IPS-NIHi7 (cell line): ENCODE data around the gene MIDN.
"Not testable (repeated sequence)": the region's sequence is repeated elsewhere in the genome, so short reads cannot be mapped to it uniquely, and the experiment has no call there.

Experiments
- DNase-seq: peaks from one replicate; pipeline ENCODE4 v3.0.0; 2012; ENCODE audit warnings: mixed read lengths; ENCODE audit errors: extremely low spot score

Gene MIDN

DNA sequence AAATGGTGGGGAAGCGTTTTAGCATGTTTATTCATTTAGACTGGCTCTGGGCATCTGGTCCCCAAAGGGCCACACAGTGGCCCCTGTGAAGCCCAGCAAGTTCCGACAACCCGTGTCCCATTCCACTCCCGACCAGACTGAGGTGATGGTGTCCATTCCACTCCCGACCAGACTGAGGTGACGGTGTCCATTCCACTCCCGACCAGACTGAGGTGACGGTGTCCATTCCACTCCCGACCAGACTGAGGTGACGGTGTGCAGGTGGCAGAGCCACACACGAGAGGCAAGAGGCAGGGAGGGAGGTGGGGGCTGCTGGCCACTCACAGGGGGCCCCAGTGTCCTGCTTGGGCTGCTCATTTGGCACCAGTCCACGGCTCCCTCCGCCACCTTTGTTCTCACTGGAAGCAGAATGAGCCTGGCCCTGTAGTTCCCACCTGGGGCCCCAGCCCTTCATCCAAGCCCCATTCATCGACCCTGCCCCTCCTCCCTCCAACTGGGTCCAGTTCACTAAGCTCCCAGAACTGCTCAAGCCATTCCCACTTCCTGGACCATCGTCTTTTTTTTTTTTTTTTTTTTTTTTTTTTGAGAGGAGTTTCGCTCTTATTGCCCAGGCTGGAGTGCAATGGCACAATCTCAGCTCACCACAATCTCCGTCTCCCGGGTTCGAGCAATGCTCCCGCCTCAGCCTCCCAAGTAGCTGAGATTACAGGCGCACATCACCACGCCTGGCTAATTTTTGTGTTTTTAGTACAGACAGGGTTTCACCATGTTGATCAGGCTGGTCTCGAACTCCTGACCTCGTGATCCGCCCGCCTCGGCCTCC, 1.9 kb upstream of the MIDN start:
- DNase-seq: not testable (repeated sequence)

DNA sequence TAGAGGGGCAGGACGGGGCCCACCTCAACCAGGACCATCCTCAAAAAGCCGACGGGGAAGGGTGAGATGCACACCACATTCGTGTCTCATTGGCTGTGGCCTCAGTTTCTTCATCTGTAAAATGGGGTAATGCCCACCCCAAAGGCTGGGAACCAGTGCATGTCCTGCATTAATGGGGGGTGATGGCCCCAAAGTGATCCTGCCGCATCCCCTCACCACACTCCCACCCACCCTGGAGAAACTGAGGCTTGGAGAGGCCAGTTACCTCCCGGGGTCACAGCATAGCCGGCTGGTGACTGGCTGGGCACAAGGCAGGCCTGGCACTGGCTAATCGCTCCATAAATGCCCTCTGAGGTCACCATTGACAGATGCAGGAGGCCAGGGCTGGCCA, 640 bp upstream of the MIDN start:
- DNase-seq: no peak

DNA sequence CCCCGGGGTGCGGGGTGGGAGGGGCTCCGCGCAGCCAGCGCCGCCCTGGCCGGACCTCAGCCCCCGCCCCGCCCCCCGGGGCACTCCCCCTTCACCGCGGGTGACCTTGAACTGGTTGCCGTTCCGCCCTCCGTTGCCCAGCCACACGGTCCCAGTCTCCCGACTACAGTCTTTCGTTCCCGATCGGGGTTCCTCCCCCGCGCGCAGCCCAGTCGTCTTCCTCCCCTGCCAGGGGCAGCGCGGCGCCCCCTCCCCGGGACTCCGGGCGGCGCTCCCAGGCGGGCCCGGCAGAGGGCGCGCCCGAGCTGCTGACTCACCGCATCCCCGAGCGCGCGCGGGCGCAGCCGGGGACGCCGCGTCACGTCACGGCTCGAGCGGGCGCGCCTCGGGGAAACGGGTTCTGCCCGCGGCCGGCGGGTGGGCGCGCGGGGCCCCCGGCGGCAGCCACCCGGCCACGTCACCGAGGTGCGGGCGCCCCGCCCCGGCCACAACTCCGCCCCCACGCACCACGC, 459 bp downstream of the MIDN start:
- peak; percentile 43 for DNase-seq

DNA sequence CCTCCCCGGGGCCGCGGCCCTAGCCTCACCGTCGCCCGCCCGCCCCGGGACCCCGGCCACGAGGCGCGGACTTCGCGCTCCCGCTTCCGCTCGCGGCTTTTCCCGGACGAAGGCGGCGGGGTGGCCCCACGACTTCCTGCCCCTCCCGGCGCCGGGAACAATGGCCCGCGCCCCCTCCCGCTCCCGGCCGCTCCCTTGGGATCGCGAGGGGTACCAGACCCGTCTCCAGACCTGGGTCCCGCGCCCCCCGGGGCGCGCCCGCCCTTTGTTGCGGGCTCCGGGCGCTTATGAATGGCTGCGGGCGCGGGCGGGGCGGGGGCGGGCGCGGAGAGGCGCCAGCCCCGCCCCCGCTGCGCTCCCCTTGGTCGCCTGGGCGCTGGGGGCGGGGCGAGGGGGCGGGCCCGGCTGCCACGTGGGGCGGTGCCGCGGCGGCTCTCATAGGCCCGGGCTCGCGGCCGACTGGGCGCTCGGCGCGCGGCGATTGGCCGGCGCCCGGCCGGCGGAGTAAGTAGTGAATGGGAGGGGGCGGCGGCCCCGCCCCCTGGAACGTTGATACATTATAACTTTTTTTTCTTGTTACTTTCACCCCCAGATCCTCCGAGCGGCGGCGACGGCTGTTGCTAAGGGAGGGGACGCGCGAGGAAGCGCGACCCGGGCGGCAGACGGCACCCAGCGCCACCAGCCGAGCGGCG, 1.1 kb downstream of the MIDN start:
- peak; percentile 83 for DNase-seq

DNA sequence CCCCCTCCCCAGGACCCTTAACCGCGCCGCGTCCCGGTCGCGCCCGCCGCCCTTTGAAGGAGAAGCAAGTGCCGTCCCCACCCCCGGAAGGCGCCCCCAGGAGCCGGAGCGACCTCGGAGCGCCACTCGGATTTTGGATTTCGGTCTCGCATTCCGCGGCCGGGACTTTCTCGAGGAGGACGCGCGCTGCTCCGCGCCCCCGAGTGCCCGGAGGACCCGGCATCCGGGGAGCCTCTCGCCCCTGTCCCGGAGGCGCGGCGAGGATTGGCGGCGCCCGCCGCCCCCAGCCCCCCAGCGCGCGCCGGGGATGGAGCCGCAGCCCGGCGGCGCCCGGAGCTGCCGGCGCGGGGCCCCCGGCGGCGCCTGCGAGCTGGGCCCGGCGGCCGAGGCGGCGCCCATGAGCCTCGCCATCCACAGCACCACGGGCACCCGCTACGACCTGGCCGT, 1.6 kb downstream of the MIDN start:
- DNase-seq: no peak

DNA sequence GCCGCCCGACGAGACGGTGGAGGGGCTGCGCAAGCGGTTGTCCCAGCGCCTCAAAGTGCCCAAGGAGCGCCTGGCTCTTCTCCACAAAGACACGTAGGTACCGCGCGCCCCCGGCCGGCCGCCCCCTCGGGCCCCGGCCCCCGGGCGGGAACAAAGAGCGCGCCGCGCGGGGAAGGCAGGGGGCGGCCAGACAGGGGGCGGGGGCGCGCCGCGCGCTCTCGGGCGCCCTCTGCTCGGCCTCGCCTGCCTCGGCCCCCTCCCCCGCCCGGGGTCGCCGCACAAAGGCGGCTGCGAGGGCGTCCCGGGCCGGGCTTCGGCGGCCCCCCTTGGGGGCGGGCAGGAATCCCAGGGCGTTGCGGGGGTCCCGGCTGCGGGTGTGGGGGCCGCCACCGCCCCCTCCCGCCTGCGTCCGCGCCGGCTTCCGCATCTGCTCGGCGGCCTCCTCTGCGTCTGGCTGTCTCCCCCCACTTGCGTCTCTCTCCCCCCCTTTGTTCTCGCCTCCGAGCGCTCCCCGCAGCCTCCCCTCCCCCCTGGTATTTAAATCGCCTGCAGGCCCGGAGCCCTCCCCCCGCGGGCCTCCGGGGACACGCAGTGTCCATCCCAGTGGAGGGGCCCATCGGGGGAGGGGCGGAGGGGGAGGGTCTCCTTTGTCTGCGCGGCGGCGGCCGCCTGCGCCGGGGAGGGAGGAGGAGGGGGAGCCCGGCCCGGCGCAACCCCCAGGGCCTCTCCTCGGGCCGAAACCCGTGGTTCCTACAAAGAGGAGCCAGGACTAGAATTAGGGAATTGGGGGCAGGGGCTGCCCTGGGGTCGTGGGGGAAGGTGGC, 2.3 kb downstream of the MIDN start:
- peak; percentile 51 for DNase-seq

DNA sequence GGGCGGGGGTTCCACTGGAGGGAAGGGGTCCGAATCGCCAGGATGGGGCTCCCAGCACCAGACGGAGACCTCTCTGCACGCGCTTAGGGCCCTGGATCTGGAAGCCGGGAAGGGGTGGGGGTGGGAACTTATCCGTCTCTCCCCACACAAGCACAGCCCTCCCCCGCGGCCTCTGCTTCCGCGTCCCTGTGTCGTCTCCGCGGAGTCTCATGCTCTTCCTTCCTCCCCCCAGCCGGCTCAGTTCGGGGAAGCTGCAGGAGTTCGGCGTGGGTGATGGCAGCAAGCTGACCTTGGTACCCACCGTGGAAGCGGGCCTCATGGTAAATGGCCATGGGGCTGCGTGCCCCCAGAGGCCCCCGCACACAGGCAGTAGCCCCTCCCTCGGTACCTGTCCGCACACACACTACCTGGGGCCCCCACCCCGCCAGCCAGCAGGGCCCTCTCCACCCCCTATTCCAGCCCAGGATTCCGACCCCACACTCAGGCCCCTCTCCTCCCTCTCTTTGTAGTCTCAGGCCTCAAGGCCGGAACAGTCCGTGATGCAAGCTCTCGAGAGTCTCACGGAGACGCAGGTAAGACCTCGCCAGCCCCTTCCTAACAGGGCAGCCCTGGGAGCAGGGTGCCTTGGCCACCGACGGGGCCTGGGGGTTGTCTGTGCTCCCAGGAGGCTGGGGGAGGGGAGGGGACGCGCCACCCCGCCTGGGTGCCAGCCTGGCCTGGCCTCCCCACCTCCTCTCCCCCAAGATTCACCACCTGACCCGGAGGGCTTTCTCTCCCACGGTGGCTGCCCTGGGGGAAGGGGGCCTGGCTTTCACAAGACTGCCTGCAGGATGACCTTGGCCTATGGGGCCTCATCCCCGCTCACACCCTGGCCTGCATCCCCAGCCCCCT, 3.2 kb downstream of the MIDN start:
- no peak for DNase-seq

DNA sequence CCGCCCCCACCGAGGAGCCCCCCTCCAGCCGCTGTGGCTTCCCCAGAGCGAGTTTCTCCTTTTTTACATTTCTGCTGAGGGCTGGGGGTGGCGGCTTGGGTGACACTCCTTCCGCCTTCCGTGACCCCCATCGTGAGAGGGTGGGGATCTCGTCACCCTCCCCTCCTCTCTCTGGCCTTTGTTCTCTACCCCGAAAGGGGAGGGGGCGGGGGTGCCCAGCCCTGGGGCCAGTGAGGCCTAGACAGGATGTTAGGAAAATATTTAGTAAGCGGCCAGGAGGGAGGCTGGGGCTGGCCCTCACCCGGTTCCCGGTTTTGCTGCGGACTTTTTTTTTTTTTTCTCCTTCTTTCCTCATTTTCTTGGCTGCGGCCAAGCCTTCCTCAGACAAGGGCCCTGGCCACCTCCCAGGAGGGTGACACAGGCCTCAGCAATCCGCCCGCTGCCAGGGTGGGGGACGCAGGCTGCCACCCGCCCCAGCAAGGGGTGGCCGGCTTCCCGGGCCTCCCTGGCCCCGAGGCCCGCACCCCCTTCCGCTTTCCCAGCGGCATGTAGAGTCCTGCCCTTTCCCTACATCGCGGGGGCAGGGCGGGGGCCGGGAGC, 3.9 kb downstream of the MIDN start:
- no peak for DNase-seq

DNA sequence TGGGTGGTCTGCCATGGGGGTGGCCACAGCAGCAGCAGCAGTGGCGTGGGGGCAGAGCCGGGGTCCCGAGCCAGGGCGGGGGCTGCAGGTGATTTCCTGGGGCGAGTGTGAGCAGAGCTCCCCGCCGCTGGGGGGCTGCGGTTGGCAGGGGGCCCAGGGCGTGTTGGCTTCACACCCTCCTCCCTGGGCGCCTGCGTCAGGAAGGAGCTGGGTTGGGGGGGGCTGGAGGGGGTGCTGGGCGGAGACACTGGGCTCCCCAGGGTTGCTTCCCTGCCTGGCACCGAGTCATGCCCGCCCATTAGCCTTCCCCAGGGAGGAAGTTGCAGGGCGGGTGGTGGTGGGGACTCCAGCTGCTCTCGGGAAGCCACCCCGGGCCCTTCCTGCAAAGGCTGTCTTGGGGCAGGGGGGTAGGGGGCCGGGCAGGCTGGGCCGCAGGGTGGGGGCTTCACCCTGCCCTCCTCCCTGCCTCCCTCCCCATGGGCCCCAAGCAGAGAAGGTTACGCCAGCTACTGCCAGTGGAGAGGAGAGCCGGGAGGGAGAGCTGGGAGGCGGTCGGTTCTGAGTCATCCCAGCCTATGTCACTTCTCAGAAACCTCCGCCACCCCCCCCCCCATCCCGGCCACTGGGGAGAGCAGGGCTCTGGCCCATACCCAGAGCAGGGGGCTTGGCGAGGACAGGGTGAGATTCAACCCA, 4.6 kb downstream of the MIDN start:
- DNase-seq: no peak

DNA sequence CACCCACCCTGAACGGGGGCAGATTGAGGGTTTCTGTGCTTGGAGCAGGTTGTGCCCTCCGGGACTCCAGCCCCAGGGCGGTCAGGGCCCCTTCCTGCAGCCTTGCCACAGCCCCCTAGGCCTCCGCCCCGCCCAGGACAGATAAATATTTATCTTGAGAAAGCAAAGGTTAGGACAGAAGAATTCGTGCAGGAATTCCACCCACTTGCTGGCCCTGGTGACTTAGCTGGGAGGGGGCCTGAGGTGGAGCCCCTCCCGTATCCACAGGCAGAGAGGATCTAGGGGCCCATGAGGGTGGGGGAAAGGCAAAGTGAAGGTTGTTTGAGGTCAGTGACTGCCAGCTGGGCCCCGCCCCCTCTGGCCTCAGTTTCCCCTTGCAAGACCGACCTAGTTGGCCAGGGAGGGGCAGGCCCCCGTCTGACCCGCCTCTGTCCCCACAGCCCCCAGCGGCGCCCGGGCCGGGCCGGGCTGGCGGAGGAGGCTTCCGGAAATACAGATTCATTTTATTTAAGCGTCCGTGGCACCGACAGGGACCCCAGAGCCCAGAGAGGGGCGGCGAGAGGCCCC, 5.2 kb downstream of the MIDN start:
- no peak for DNase-seq

DNA sequence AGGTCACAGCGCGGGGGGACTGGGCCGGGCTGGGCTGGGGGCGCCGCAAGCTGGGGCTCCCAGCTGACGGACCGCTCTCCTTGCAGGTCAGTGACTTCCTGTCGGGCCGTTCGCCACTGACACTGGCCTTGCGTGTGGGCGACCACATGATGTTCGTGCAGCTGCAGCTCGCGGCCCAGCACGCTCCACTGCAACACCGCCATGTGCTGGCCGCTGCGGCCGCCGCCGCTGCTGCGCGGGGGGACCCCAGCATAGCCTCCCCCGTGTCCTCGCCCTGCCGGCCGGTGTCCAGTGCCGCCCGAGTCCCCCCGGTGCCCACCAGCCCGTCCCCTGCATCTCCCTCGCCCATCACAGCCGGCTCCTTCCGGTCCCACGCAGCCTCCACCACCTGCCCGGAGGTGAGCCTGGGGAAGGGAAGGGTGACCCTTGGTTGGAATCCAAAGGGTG, 5.7 kb downstream of the MIDN start:
- DNase-seq: no peak

DNA sequence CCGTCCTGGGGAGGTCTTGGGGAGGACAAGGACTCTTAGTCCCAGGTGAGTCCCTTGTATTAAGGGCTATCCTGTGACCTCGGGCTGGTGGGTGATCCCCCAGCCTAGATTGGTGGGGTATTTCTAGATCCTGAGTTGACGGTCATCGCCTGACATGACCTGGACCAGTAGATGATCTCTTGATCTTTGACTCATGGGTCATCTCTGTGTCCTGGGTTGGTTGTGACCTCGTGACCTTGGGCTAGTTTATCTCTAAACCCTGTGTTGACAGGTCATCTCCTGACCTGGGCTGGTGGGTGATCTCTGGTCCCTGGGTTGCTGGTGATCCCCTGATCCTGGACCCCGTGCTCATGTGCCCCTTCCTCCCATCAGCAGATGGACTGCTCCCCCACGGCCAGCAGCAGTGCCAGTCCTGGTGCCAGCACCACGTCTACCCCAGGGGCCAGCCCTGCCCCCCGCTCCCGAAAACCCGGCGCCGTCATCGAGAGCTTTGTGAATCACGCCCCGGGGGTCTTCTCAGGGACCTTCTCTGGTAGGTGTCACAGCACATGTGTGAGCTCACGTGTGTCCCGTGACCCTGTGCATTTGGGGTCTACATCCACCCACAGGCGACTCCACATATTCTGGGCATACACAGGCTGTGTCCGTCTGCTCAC, 6.3 kb downstream of the MIDN start:
- no peak for DNase-seq

DNA sequence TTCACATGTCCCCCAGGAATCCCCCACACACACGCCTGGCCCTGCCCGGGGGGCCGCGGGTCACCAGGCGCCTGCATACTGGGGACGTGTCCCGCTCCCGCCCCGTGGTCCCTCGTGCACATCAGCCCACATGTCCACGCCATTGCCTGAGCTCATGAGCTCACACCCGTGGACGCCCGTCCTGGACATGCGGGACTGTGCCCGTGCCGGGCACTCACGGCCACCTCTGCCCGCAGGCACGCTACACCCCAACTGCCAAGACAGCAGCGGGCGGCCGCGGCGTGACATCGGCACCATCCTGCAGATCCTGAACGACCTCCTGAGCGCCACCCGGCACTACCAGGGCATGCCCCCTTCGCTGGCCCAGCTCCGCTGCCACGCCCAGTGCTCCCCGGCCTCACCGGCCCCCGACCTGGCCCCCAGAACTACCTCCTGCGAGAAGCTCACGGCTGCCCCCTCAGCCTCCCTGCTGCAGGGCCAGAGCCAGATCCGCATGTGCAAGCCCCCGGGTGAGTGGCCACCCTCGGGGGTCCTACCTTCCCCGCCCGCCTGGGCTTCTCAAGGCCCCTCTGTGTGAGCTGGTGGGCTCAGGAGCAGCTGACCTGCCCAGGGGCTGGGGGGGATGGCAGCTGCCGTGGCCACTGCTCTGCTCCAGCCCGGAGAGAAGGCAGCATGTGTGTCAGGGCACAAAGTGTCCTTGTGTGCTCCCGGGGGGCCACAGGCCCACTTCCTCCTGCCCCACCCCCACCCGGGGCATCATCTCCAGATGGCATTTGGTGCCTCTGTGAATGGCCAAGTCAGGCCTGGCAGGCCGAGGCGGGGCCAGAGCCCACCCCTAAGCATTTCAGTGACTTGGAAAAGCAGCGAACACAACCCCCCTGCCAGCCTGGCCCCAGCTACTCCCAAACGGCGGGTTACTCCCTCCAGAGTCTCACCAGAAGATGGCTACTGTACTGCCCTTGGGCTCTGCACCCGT, 7.1 kb downstream of the MIDN start:
- DNase-seq: no peak

DNA sequence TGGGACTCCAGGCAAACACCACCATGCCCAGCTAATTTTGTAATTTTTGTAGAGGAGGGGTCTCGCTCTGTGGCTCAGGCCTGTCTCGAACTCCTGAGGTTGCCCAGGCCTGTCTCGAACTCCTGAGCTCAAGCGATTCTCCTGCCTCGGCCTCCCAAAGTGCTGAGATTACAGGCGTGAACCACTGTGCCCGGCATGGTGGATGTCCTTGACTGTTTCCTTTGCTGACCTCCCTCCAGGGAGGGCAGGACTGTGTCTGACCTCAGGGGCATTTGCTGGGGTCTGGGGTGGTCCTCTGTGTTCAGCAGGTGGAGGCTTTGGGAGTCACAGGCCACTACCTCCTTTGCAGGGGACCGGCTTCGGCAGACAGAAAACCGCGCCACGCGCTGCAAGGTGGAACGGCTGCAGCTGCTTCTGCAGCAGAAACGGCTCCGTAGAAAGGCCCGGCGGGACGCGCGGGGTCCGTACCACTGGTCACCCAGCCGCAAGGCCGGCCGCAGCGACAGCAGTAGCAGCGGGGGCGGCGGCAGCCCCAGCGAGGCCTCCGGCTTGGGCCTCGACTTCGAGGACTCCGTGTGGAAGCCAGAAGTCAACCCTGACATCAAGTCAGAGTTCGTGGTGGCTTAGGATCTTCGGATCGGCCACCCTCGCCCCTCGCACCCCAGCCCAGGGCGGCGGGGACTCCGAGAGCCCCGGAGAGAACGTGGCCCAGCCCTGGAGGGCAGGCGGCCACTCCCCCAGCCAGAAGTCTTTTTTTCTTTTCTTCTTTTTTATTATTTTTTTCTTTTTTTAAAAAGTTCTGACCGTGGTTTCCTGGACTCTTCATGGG, 8.5 kb downstream of the MIDN start:
- DNase-seq: no peak

DNA sequence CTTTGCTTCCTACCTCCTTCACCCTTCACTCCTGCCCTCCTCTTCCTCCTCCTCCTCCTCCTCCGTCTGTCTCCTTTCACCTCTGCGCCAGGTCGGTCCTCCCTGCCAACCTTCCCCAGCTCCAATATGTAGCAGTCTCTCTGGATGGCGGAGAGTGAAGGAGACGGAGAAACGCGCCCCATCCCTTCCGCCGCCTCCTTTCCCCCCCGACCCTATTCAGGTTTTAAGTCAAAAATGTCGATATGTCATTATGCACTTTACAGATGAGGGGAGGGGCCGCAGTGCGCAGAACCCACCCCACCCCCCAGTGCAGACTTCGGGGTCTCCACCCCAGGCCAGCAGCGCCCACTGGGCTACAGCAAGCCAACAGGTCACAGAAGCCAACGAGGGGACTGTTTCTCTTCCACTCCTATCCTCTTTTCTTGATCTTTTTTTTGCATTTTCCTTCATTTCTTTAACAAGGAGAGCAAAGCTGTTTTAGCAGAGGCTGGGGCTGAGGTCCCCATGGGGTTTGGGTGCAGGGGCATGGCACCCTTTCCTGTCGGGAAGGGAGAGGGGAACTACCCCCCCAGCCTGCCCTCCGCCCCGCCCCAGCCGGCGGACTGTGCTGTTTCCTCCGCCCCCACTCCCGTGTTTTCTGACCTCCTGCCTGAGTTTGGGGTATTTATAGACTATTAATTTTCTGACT, 9.2 kb downstream of the MIDN start:
- no peak for DNase-seq

DNA sequence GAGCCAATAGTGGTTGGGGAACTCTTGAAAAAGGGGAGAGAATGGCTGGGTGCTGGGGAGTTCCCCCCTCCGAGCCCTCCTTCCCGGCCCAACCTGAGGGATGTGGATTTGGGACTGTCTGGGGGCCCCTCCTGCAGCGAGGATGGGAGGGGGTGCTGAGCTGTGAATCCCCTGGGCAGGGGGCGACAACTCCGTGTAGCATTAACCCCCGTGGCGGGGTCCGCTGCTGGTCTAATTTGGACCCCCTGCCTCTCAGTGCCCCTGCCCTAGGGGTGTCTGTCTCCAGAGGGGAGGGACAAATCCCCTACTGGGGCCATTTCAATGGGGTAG, 9.7 kb downstream of the MIDN start:
- no peak for DNase-seq
